Muscle of back (tissue), 11 donors: ENCODE results near the gene COPS7A. TPM values are rescaled to one million over a fixed set of nuclear protein-coding genes. Genes with fewer than 3 reads are reported as not detected.
A peak's percentile ranks its signal among the peaks of the same experiment; 100 is the strongest.

Experiments
- DNase-seq, 3 donors: peaks; one replicate each; pipeline versions ENCODE4 v3.0.0 to v3.0.0-alpha.2; 2013
- polyA plus RNA-seq, 10 donors: library from polyadenylated mRNA; unstranded; fragments of 120-200 nt; gene quantifications; one replicate each; pipeline ENCODE4 v1.2.1, GENCODE V29; 2013; ENCODE audit not compliant: insufficient read length in 10 of 10

The COPS7A gene
- polyA plus RNA-seq, 10 donors, result 55.6 to 66.6 (median 61.9) TPM

GRCh38 chr12:6767353-6768319 is 43.8 kb downstream of the COPS7A start:
- peak in 1 of 3 donors; percentile 58 for DNase-seq

- DNase-seq, result peak in 1 of 3 donors; percentile 47
Measured at GRCh38 chr12:6768437-6768914, 44.6 kb downstream of the COPS7A start.

GRCh38 chr12:6768990-6769389 is 45.1 kb downstream of the COPS7A start:
- DNase-seq, result peak in 1 of 3 donors; percentile 74

- no peak for DNase-seq
Measured at GRCh38 chr12:6769666-6770065, 45.8 kb downstream of the COPS7A start.

GRCh38 chr12:6770094-6770493 is 46.2 kb downstream of the COPS7A start:
- no peak for DNase-seq

- no peak for DNase-seq
Measured at GRCh38 chr12:6770600-6770999, 46.8 kb downstream of the COPS7A start.

- peak in 1 of 3 donors; percentile 41 for DNase-seq
Measured at GRCh38 chr12:6771091-6771495, 47.2 kb downstream of the COPS7A start.

- DNase-seq, result no peak
Measured at GRCh38 chr12:6771509-6772330, 47.9 kb downstream of the COPS7A start.

GRCh38 chr12:6772331-6772695 is 48.5 kb downstream of the COPS7A start, which contains the start of gene LAG3:
TSS of gene LAG3 (plus strand) at chr12:6772520. CDS start at chr12:6772853, 333 bp downstream.
- DNase-seq, result no peak

GRCh38 chr12:6772726-6773589 is 49.1 kb downstream of the COPS7A start:
- DNase-seq, result no peak

GRCh38 chr12:6773590-6774351 is 49.9 kb downstream of the COPS7A start:
- peak in 1 of 3 donors; percentile 39 for DNase-seq

- no peak for DNase-seq
Measured at GRCh38 chr12:6774499-6775062, 50.7 kb downstream of the COPS7A start.

GRCh38 chr12:6775185-6776174 is 51.6 kb downstream of the COPS7A start:
- no peak for DNase-seq

- DNase-seq, result no peak
Measured at GRCh38 chr12:6777386-6777785, 53.5 kb downstream of the COPS7A start.

- no peak for DNase-seq
Measured at GRCh38 chr12:6778217-6778573, 54.3 kb downstream of the COPS7A start.

GRCh38 chr12:6778574-6779550 is 55.0 kb downstream of the COPS7A start:
- DNase-seq, result peak; percentile 94 to 97 (median 96)

GRCh38 chr12:6779708-6780432 is 56.0 kb downstream of the COPS7A start:
- DNase-seq, result no peak
